Sigmoid colon (tissue), 4 donors: ENCODE measurements around the gene HS6ST2.

Source experiments
- POLR2A ChIP-seq, 2 donors: fragments of 450-650 bp; IDR thresholded peaks; one replicate each; pipeline ENCODE4 v1.6.1; 2016; ENCODE audit warnings: antibody characterized with exemption in 2 of 2, mild to moderate bottlenecking in 2 of 2, moderate library complexity in 2 of 2
- POLR2AphosphoS5 ChIP-seq, 4 donors: sonication (generic); formaldehyde crosslinking; IDR thresholded peaks; one replicate each; pipeline ENCODE4 v1.6.1; 2017; ENCODE audit warnings: antibody characterized with exemption in 4 of 4
- TF ChIP-seq, protein P1 (sequence below), 4 experiments: fragments of 450-650 bp in 3 of 4; fragments of 200-600 bp in 1 of 4; IDR thresholded peaks; one replicate each; pipeline ENCODE4 v1.5.1; 2016 to 2019; ENCODE audit warnings: antibody characterized with exemption in 4 of 4, mild to moderate bottlenecking in 3 of 4, moderate library complexity in 2 of 4

GRCh38 chrX:132718431-132718958 lies 239.9 kb downstream of the HS6ST2 start:
- TF ChIP-seq, protein P1, sequence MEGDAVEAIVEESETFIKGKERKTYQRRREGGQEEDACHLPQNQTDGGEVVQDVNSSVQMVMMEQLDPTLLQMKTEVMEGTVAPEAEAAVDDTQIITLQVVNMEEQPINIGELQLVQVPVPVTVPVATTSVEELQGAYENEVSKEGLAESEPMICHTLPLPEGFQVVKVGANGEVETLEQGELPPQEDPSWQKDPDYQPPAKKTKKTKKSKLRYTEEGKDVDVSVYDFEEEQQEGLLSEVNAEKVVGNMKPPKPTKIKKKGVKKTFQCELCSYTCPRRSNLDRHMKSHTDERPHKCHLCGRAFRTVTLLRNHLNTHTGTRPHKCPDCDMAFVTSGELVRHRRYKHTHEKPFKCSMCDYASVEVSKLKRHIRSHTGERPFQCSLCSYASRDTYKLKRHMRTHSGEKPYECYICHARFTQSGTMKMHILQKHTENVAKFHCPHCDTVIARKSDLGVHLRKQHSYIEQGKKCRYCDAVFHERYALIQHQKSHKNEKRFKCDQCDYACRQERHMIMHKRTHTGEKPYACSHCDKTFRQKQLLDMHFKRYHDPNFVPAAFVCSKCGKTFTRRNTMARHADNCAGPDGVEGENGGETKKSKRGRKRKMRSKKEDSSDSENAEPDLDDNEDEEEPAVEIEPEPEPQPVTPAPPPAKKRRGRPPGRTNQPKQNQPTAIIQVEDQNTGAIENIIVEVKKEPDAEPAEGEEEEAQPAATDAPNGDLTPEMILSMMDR (IDR thresholded peaks at IDR 0.05): no peak
- TF ChIP-seq POLR2A (IDR thresholded peaks at IDR 0.05) (no peak), POLR2AphosphoS5 (IDR thresholded peaks at IDR 0.05) (no peak)
